ENCODE results near the gene TRIO. TPM values are rescaled to one million over a fixed set of nuclear protein-coding genes. Genes with fewer than 3 reads are reported as not detected.

TRIO gene
- total and polyA plus RNA-seq, 2 donors (not counting 3 experiments of a cell fraction or from before 2014, with no cell fraction given): 82.9 to 248 TPM

DNA sequence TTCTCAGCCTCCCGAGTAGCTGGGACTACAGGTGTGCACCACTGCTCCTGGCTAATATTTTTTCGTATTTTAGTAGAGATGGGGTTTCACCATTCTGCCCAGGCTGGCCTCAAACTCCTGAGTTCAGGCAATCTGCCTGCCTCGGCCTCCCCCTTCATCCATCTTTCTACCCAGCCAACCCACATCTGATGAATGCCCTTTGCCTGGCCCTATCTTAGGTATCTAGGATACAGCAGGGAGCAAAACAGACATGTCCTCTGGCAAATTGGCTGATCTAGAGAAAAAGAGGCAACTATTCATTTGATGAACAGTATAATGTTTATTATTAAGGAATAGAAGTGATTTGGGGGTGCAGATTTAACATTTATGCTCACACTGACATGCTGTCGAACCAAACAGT, 123.0 kb downstream of the TRIO start:
- no peak for DNase-seq (ENCODE audit: low read depth, low spot score)
- no TSS peak for BruUV-seq (replicated peaks)
- no peaks in the 10 kb centered on the region for H3K27me3 ChIP-seq (ENCODE audit: control insufficient read depth in 2 of 2, insufficient read depth in 2 of 2, low read length in 2 of 2)
- no peak overlapping the region for H3K4me3 ChIP-seq (replicated peaks in 1 of 3; ENCODE audit: insufficient read depth in 1 of 3, low read depth in 1 of 3, low read length in 3 of 3)
- no peaks in the 10 kb centered on the region for H3K9me3 ChIP-seq (replicated peaks; ENCODE audit: control insufficient read depth, insufficient read depth, low read length)
- ChIA-PET CTCF (interaction anchor here (1.5 kb wide), 1 partner anchor 109 kb away, joined by 9 read pairs; no protein-coding TSS in a partner anchor), POLR2A (no interaction called here)
- no peaks in the 10 kb centered on the region for H4K20me1 ChIP-seq (replicated peaks; ENCODE audit: control insufficient read depth, extremely low read depth, insufficient read depth, low read length)
- H3K9me1 ChIP-seq (replicated peaks; ENCODE audit: control insufficient read depth, extremely low read depth, insufficient read depth, low read length): no peaks in the 10 kb centered on the region
- peak overlapping the region; percentile 76 for H3K27ac ChIP-seq (ENCODE audit: insufficient read depth, low read depth, low read length)
- peaks cover 0 to 3% of the 10 kb centered on the region in 2 experiments for H3K36me3 ChIP-seq (ENCODE audit: control insufficient read depth in 2 of 2, extremely low read depth in 1 of 2, insufficient read depth in 2 of 2, low read length in 2 of 2)
- H3K79me2 ChIP-seq (ENCODE audit: control insufficient read depth, insufficient read depth, low read length): peaks cover 87% of the 10 kb centered on the region
- no peak for TF ChIP-seq GATA2 (IDR thresholded peaks at IDR 0.05; ENCODE audit: insufficient read depth, insufficient read length, low read depth, low read length)
- TF ChIP-seq POLR2AphosphoS5 (IDR thresholded peaks at IDR 0.05; ENCODE audit: insufficient read depth, low read depth, low read length): no peak
- TF ChIP-seq, protein P1, sequence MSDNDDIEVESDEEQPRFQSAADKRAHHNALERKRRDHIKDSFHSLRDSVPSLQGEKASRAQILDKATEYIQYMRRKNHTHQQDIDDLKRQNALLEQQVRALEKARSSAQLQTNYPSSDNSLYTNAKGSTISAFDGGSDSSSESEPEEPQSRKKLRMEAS (IDR thresholded peaks at IDR 0.05; ENCODE audit: insufficient read depth, insufficient read length): no peak
- no peak for TF ChIP-seq JUN (IDR thresholded peaks at IDR 0.05; ENCODE audit: borderline replicate concordance, insufficient read depth, insufficient read length, low read depth)
- TF ChIP-seq EZH2 (IDR thresholded peaks at IDR 0.05; ENCODE audit: borderline replicate concordance, low read depth, low read length, severe bottlenecking): no peak
- TF ChIP-seq FOS (IDR thresholded peaks at IDR 0.05; ENCODE audit: borderline replicate concordance, insufficient read depth, low read length): no peak
- TF ChIP-seq, protein P2, sequence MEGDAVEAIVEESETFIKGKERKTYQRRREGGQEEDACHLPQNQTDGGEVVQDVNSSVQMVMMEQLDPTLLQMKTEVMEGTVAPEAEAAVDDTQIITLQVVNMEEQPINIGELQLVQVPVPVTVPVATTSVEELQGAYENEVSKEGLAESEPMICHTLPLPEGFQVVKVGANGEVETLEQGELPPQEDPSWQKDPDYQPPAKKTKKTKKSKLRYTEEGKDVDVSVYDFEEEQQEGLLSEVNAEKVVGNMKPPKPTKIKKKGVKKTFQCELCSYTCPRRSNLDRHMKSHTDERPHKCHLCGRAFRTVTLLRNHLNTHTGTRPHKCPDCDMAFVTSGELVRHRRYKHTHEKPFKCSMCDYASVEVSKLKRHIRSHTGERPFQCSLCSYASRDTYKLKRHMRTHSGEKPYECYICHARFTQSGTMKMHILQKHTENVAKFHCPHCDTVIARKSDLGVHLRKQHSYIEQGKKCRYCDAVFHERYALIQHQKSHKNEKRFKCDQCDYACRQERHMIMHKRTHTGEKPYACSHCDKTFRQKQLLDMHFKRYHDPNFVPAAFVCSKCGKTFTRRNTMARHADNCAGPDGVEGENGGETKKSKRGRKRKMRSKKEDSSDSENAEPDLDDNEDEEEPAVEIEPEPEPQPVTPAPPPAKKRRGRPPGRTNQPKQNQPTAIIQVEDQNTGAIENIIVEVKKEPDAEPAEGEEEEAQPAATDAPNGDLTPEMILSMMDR (IDR thresholded peaks at IDR 0.05; ENCODE audit: extremely low read depth in 1 of 2, insufficient read depth in 1 of 2, low read depth in 1 of 2, low read length in 2 of 2): no peak
- TF ChIP-seq MYC (IDR thresholded peaks at IDR 0.05; ENCODE audit: low read depth, low read length): no peak
- no peak for FAIRE-seq
- intact Hi-C loops (cut with micrococcal nuclease): no loop called here
- peaks cover 76% of the 10 kb centered on the region for H3K4me1 ChIP-seq (ENCODE audit: control insufficient read depth, extremely low read depth, insufficient read depth, low read length)
- dilution Hi-C loops (cut with MboI; ENCODE audit: extremely low pct_ligation_motif_present, low sequenced_read_pairs): loop anchor here (25.0 kb wide), 1 partner anchor 129 kb away; the partner anchor contains the start of gene TRIO
- peak overlapping the region; percentile 89 for H3K9ac ChIP-seq (replicated peaks; ENCODE audit: extremely low read depth, insufficient read depth, low read length)
- H2AFZ ChIP-seq (ENCODE audit: low read depth, low read length): no peak overlapping the region
- H3K4me2 ChIP-seq (ENCODE audit: insufficient read depth, low read length): peak overlapping the region; percentile 78
